Endothelial cell of umbilical vein (primary cell): Measurements from ENCODE around the gene NSD2. TPM values are rescaled to one million over a fixed set of nuclear protein-coding genes. Genes with fewer than 3 reads are reported as not detected.
"Not testable (repeated sequence)": the region's sequence is repeated elsewhere in the genome, so short reads cannot be mapped to it uniquely, and the experiment has no call there.

Experiments
- BruUV-seq: library from RNA; stranded (reverse); fragments of 400-500 nt; replicated peaks from 2 replicates; lab custom pipeline; 2021; lab: Mats Ljungman, UMichigan
- CTCF ChIA-PET: fragments of 300-600, 350-600 bp; sonication (Branson Sonifier 250); formaldehyde crosslinking; loops from one replicate; lab custom pipeline; 2021; ENCODE audit warnings: antibody characterized with exemption, inconsistent platforms; lab: Charles Lee
- POLR2A ChIA-PET: fragments of 300-600, 350-600 bp; sonication (Branson Sonifier 250); formaldehyde crosslinking; loops from one replicate; lab custom pipeline; 2021; ENCODE audit warnings: antibody characterized with exemption, inconsistent platforms; lab: Charles Lee
- DNase-seq: peaks from one replicate; pipeline ENCODE4 v3.0.0-alpha.2; 2011; ENCODE audit warnings: low read depth, low spot score
- FAIRE-seq: peaks from 2 replicates; lab custom pipeline; 2011; peaks lifted over from hg19 to GRCh38; lab: Jason Lieb, UNC
- H2AFZ ChIP-seq: 2 replicates; pipeline ENCODE4 v1.6.0; 2012; ENCODE audit warnings: low read depth, low read length, control low read depth, inconsistent platforms
- H3K27ac ChIP-seq: 2 replicates; pipeline ENCODE4 v1.5.1; 2011; ENCODE audit warnings: low read depth, mild to moderate bottlenecking, control low read depth, low read length, moderate library complexity; ENCODE audit not compliant: insufficient read depth
- H3K27me3 ChIP-seq, 2 experiments: 2 replicates each; pipeline versions ENCODE4 v1.6.0 to v1.6.1; 2011; ENCODE audit warnings: low read length in 2 of 2, mixed read lengths in 1 of 2; ENCODE audit not compliant: control insufficient read depth in 2 of 2, insufficient read depth in 2 of 2
- H3K36me3 ChIP-seq, 2 experiments: 2 replicates in 1 of 2; 3 replicates in 1 of 2; pipeline ENCODE4 v1.5.1; 2011; ENCODE audit warnings: low read length in 2 of 2, mild to moderate bottlenecking in 1 of 2, moderate library complexity in 1 of 2; ENCODE audit not compliant: control insufficient read depth in 2 of 2, insufficient read depth in 2 of 2; ENCODE audit errors: extremely low read depth in 1 of 2
- H3K4me1 ChIP-seq: 3 replicates; pipeline ENCODE4 v1.5.1; 2011; ENCODE audit warnings: mild to moderate bottlenecking, low read length; ENCODE audit not compliant: control insufficient read depth, insufficient read depth; ENCODE audit errors: extremely low read depth
- H3K4me2 ChIP-seq: 2 replicates; pipeline ENCODE4 v1.6.1; 2011; ENCODE audit warnings: low read length, control low read depth, mixed read lengths; ENCODE audit not compliant: insufficient read depth
- H3K4me3 ChIP-seq, 3 experiments: fragments of 200-600 bp in 1 of 3; sonication (generic), shearing (Covaris generic) in 1 of 3; replicated peaks in 1 of 3; 2 replicates each; pipeline ENCODE4 v1.5.1; 2011 to 2016; ENCODE audit warnings: control low read depth in 3 of 3, low read length in 3 of 3, mild to moderate bottlenecking in 2 of 3, inconsistent platforms in 1 of 3, low read depth in 1 of 3, moderate library complexity in 1 of 3; ENCODE audit not compliant: insufficient read depth in 1 of 3
- H3K79me2 ChIP-seq: 2 replicates; pipeline ENCODE4 v1.6.0; 2012; ENCODE audit warnings: low read length, inconsistent platforms; ENCODE audit not compliant: control insufficient read depth, insufficient read depth
- H3K9ac ChIP-seq: replicated peaks from 2 replicates; pipeline ENCODE3; 2011; ENCODE audit warnings: low read length, control low read depth; ENCODE audit not compliant: insufficient read depth; ENCODE audit errors: extremely low read depth
- H3K9me1 ChIP-seq: replicated peaks from 3 replicates; pipeline ENCODE4 v1.6.0; 2011; ENCODE audit warnings: mild to moderate bottlenecking, low read length; ENCODE audit not compliant: control insufficient read depth, insufficient read depth; ENCODE audit errors: extremely low read depth
- H3K9me3 ChIP-seq: replicated peaks from 2 replicates; pipeline ENCODE4 v1.5.1; 2012; ENCODE audit warnings: low read length, inconsistent platforms; ENCODE audit not compliant: control insufficient read depth, insufficient read depth
- H4K20me1 ChIP-seq: replicated peaks from 2 replicates; pipeline ENCODE3; 2011; ENCODE audit warnings: mild to moderate bottlenecking, low read length; ENCODE audit not compliant: control insufficient read depth, insufficient read depth; ENCODE audit errors: extremely low read depth
- EZH2 ChIP-seq: IDR thresholded peaks from 2 replicates; pipeline ENCODE4 v1.6.1; 2012; ENCODE audit warnings: borderline replicate concordance, low read depth, mild to moderate bottlenecking, moderate library complexity, low read length, inconsistent platforms; ENCODE audit not compliant: severe bottlenecking
- JUN ChIP-seq: IDR thresholded peaks from 2 replicates; pipeline ENCODE4 v1.6.1; 2011; ENCODE audit warnings: borderline replicate concordance, low read depth; ENCODE audit not compliant: insufficient read length, insufficient read depth
- POLR2A ChIP-seq: IDR thresholded peaks from 2 replicates; pipeline ENCODE4 v1.6.1; 2012; ENCODE audit warnings: low read depth, mild to moderate bottlenecking, control low read depth, low read length
- POLR2AphosphoS5 ChIP-seq: IDR thresholded peaks from 2 replicates; pipeline ENCODE4 v1.6.1; 2012; ENCODE audit warnings: low read depth, mild to moderate bottlenecking, control low read depth, low read length, moderate library complexity; ENCODE audit not compliant: insufficient read depth
- dilution Hi-C: fragments of 300-500 bp; cut with MboI; formaldehyde crosslinking; loops from one replicate; pipeline ENCODE4 v1.15.0; 2019; ENCODE audit warnings: low sequenced_read_pairs; ENCODE audit not compliant: extremely low pct_ligation_motif_present
- intact Hi-C: fragments of 100-400 bp; cut with micrococcal nuclease; formaldehyde crosslinking; loops from one replicate; pipeline ENCODE4 v1.10.0; 2022
- polyA plus RNA-seq, 4 experiments: library from polyadenylated mRNA; depleted of rRNA in 3 of 4; stranded (reverse) in 3 of 4; unstranded in 1 of 4; fragments of >200 nt; gene quantifications; 2 replicates each; pipeline versions ENCODE4 v1.2.1 to v1.2.3, GENCODE V29; 2011 to 2012; ENCODE audit warnings: missing spikeins in 1 of 4
- total RNA-seq: library from RNA; stranded (reverse); gene quantifications from 2 replicates; pipeline ENCODE4 v1.2.3, GENCODE V29; 2021

Gene NSD2
- total and polyA plus RNA-seq, 2 donors (not counting 3 experiments of a cell fraction or from before 2014, with no cell fraction given), result 31.3 to 171 TPM

DNA sequence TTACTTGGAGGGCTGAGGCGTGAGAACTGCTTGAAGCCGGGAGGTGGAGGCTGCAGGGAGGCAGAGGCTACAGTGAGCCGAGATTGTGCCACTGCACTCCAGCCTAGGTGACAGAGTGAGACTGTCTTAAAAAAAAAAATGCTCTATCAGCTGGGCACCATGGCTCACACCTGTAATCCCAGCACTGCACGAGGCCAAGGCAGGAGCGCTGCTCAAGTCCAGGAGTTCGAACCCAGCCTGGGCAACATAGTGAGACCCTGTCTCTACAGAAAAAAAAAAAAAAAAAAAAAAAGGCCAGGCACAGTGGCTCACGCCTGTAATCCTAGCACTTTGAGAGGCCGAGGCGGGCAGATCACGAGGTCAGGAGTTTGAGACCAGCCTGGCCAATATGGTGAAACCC, 26.6 kb upstream of the NSD2 start:
- POLR2A ChIA-PET, H3K9me3 ChIP-seq: not testable (repeated sequence)
- CTCF ChIA-PET, result interaction anchor here (1.0 kb wide), 1 partner anchor 65 kb away, joined by 3 read pairs; no protein-coding TSS in a partner anchor

GRCh38 chr4:1846580-1846979, 24.6 kb upstream of the NSD2 start:
- Histone ChIP-seq H3K4me3 (no peak overlapping the region), H4K20me1 (no peaks in the 10 kb centered on the region), H3K9me1 (no peaks in the 10 kb centered on the region), H3K36me3 (peaks cover 0 to 12% of the 10 kb centered on the region in 2 experiments), H3K79me2 (peaks cover 31% of the 10 kb centered on the region), H3K27me3 (no peaks in the 10 kb centered on the region), H3K4me2 (no peak overlapping the region), H3K27ac (no peak overlapping the region), H2AFZ (no peak overlapping the region), H3K4me1 (no peaks in the 10 kb centered on the region), H3K9me3 (no peaks in the 10 kb centered on the region), H3K9ac (no peak overlapping the region)
- intact Hi-C loops (no loop called here), dilution Hi-C loops (no loop called here)
- DNase-seq (no peak), FAIRE-seq (no peak)
- no TSS peak for BruUV-seq
- ChIA-PET CTCF (interaction anchor here (1.3 to 2.9 kb wide), 4 partner anchors 52 to 98 kb away, joined by 3 to 10 read pairs (median 4); no protein-coding TSS in a partner anchor), POLR2A (no interaction called here)
- TF ChIP-seq POLR2A (no peak), JUN (no peak), POLR2AphosphoS5 (no peak), EZH2 (no peak)

More for the DNA sequence above, 26.6 kb upstream of the NSD2 start:
- DNase-seq, H3K4me2 ChIP-seq, H2AFZ ChIP-seq, dilution Hi-C loops, H3K4me3 ChIP-seq, BruUV-seq, H3K27me3 ChIP-seq, H4K20me1 ChIP-seq, H3K27ac ChIP-seq, H3K9ac ChIP-seq, H3K9me1 ChIP-seq, intact Hi-C loops, FAIRE-seq, H3K4me1 ChIP-seq: not testable (repeated sequence)
- Histone ChIP-seq H3K79me2 (peaks cover 24% of the 10 kb centered on the region), H3K36me3 (peaks cover 3 to 18% of the 10 kb centered on the region in 2 experiments)
